Naive B cell (primary cell): ENCODE data around the gene UPK3B. TPM values are rescaled to one million over a fixed set of nuclear protein-coding genes. Genes with fewer than 3 reads are reported as not detected.
"Not testable (repeated sequence)": the region's sequence is repeated elsewhere in the genome, so short reads cannot be mapped to it uniquely, and the experiment has no call there.

Experiments
- ATAC-seq, 2 donors: fragments of 150-1000 bp; cut with Tn5 transposase; 2 replicates each; pipeline ENCODE4 v1.10.0; 2021; ENCODE audit warnings: low read depth in 2 of 2, mild to moderate bottlenecking in 2 of 2, moderate library complexity in 2 of 2
- DNase-seq: peaks from one replicate; pipeline ENCODE4 v3.0.0; 2022
- H3K27ac Mint-ChIP-seq, 6 donors: one replicate each; pipeline ENCODE4 v1.8.0; 2020 to 2022; ENCODE audit warnings: mild to moderate bottlenecking in 6 of 6, mixed read lengths in 6 of 6, moderate library complexity in 5 of 6, inconsistent platforms in 2 of 6
- H3K27me3 Mint-ChIP-seq, 3 donors: one replicate each; pipeline ENCODE4 v1.8.0; 2021 to 2022; ENCODE audit warnings: mixed read lengths in 3 of 3, mild to moderate bottlenecking in 1 of 3
- H3K36me3 Mint-ChIP-seq, 2 donors: one replicate each; pipeline ENCODE4 v1.8.0; 2020 to 2022; ENCODE audit warnings: mixed read lengths in 2 of 2, inconsistent platforms in 1 of 2, mild to moderate bottlenecking in 1 of 2
- H3K4me1 Mint-ChIP-seq, 3 donors: one replicate each; pipeline ENCODE4 v1.8.0; 2020 to 2022; ENCODE audit warnings: mixed read lengths in 3 of 3, inconsistent platforms in 1 of 3, mild to moderate bottlenecking in 1 of 3, moderate library complexity in 1 of 3
- H3K4me3 Mint-ChIP-seq, 8 donors: one replicate each; pipeline ENCODE4 v1.8.0; 2020 to 2022; ENCODE audit warnings: mild to moderate bottlenecking in 8 of 8, mixed read lengths in 8 of 8, moderate library complexity in 8 of 8, inconsistent platforms in 2 of 8
- H3K9me3 Mint-ChIP-seq, 7 donors: one replicate each; pipeline ENCODE4 v1.8.0; 2020 to 2022; ENCODE audit warnings: mixed read lengths in 7 of 7, mild to moderate bottlenecking in 5 of 7, inconsistent platforms in 2 of 7, moderate library complexity in 1 of 7
- polyA plus RNA-seq, 6 donors: library from polyadenylated mRNA; unstranded; fragments of 300-500 nt; fragmentation: Illumina TruSeq; gene quantifications; one replicate each; pipeline ENCODE4 v1.2.3, GENCODE V29; 2021; ENCODE audit warnings: low read depth in 6 of 6

Gene UPK3B
- polyA plus RNA-seq, result under 1 TPM in 3 of 6 donors, not detected in 3; 0.13 to 0.74 (median 0.21) TPM

- H3K4me1 Mint-ChIP-seq, result peaks cover 0 to 4% (median 0%) of the 10 kb centered on the region in 3 donors
- H3K9me3 Mint-ChIP-seq, result no peaks in the 10 kb centered on the region
- DNase-seq (no peak), ATAC-seq (no peak)
- H3K27me3 Mint-ChIP-seq, result peaks cover 0 to 4% (median 0%) of the 10 kb centered on the region in 3 donors
- peak within 1 kb of the TSS in 2 of 6 donors; percentile 21 to 54 for H3K27ac Mint-ChIP-seq
- H3K36me3 Mint-ChIP-seq, result no peaks in the 10 kb centered on the region
- H3K4me3 Mint-ChIP-seq, result no peak within 1 kb of the TSS
These were observed at the start of gene UPK3B for GRCh38 chr7:76509931-76510877. UPK3B (plus strand) TSS chr7:76510552; CDS start chr7:76510653, 101 bp downstream.

- not testable (repeated sequence) for H3K27me3 Mint-ChIP-seq, H3K4me3 Mint-ChIP-seq, ATAC-seq, H3K36me3 Mint-ChIP-seq, H3K9me3 Mint-ChIP-seq, H3K27ac Mint-ChIP-seq, DNase-seq, H3K4me1 Mint-ChIP-seq
These were observed 49.6 kb upstream of the UPK3B start for GRCh38 chr7:76460767-76461166.

- not testable (repeated sequence) for H3K27ac Mint-ChIP-seq, H3K4me1 Mint-ChIP-seq, H3K27me3 Mint-ChIP-seq, H3K36me3 Mint-ChIP-seq, H3K9me3 Mint-ChIP-seq
- DNase-seq (peak; percentile 72), ATAC-seq (peak; percentile 95)
- H3K4me3 Mint-ChIP-seq, result peak within 1 kb of the TSS in 7 of 8 donors; percentile 41 to 84 (median 72)
These were observed 48.8 kb upstream of the UPK3B start, which contains the start of gene DTX2 for GRCh38 chr7:76461464-76462101. DTX2 (plus strand) TSS chr7:76461709; CDS start chr7:76480510, 18,801 bp downstream.

- not testable (repeated sequence) for H3K9me3 Mint-ChIP-seq, H3K27me3 Mint-ChIP-seq, DNase-seq, H3K27ac Mint-ChIP-seq, H3K4me1 Mint-ChIP-seq, H3K36me3 Mint-ChIP-seq, H3K4me3 Mint-ChIP-seq
- ATAC-seq, result peak; percentile 41 to 46
These were observed 48.0 kb upstream of the UPK3B start for GRCh38 chr7:76462271-76462882.

GRCh38 chr7:76464959-76465358 lies 45.4 kb upstream of the UPK3B start:
- not testable (repeated sequence) for H3K9me3 Mint-ChIP-seq, DNase-seq, H3K4me1 Mint-ChIP-seq, H3K4me3 Mint-ChIP-seq, ATAC-seq, H3K27me3 Mint-ChIP-seq, H3K27ac Mint-ChIP-seq, H3K36me3 Mint-ChIP-seq

- not testable (repeated sequence) for H3K36me3 Mint-ChIP-seq, ATAC-seq, H3K9me3 Mint-ChIP-seq, DNase-seq, H3K27ac Mint-ChIP-seq, H3K27me3 Mint-ChIP-seq, H3K4me1 Mint-ChIP-seq, H3K4me3 Mint-ChIP-seq
These were observed 44.4 kb upstream of the UPK3B start for GRCh38 chr7:76465950-76466349.

- ATAC-seq, result not testable (repeated sequence)
These were observed 42.5 kb upstream of the UPK3B start for GRCh38 chr7:76467743-76468404.

GRCh38 chr7:76471556-76472221 lies 38.7 kb upstream of the UPK3B start:
- not testable (repeated sequence) for DNase-seq, H3K27ac Mint-ChIP-seq, H3K9me3 Mint-ChIP-seq, ATAC-seq, H3K4me1 Mint-ChIP-seq, H3K27me3 Mint-ChIP-seq, H3K4me3 Mint-ChIP-seq, H3K36me3 Mint-ChIP-seq

More at GRCh38 chr7:76467743-76468404, 42.5 kb upstream of the UPK3B start:
- not testable (repeated sequence) for H3K9me3 Mint-ChIP-seq, H3K4me3 Mint-ChIP-seq, H3K27me3 Mint-ChIP-seq, H3K36me3 Mint-ChIP-seq, DNase-seq, H3K4me1 Mint-ChIP-seq
- H3K27ac Mint-ChIP-seq, result peak overlapping the region in 1 of 6 donors; percentile 72

GRCh38 chr7:76473097-76473496 lies 37.3 kb upstream of the UPK3B start:
- not testable (repeated sequence) for H3K36me3 Mint-ChIP-seq, H3K9me3 Mint-ChIP-seq, H3K4me1 Mint-ChIP-seq, H3K27ac Mint-ChIP-seq, ATAC-seq, DNase-seq, H3K4me3 Mint-ChIP-seq, H3K27me3 Mint-ChIP-seq

- not testable (repeated sequence) for H3K36me3 Mint-ChIP-seq, DNase-seq, H3K27me3 Mint-ChIP-seq, H3K4me3 Mint-ChIP-seq, H3K9me3 Mint-ChIP-seq, ATAC-seq, H3K27ac Mint-ChIP-seq, H3K4me1 Mint-ChIP-seq
These were observed 34.1 kb upstream of the UPK3B start for GRCh38 chr7:76476280-76476679.

GRCh38 chr7:76476742-76477474 lies 33.4 kb upstream of the UPK3B start:
- not testable (repeated sequence) for H3K27ac Mint-ChIP-seq, H3K9me3 Mint-ChIP-seq, H3K4me3 Mint-ChIP-seq, H3K4me1 Mint-ChIP-seq, H3K27me3 Mint-ChIP-seq, H3K36me3 Mint-ChIP-seq, DNase-seq, ATAC-seq

GRCh38 chr7:76479628-76480027 lies 30.7 kb upstream of the UPK3B start:
- H3K9me3 Mint-ChIP-seq, H3K27ac Mint-ChIP-seq, DNase-seq, H3K4me1 Mint-ChIP-seq, ATAC-seq, H3K36me3 Mint-ChIP-seq, H3K27me3 Mint-ChIP-seq, H3K4me3 Mint-ChIP-seq: not testable (repeated sequence)
